ENCODE measurements around the gene TRIM33.

The TRIM33 gene

DNA sequence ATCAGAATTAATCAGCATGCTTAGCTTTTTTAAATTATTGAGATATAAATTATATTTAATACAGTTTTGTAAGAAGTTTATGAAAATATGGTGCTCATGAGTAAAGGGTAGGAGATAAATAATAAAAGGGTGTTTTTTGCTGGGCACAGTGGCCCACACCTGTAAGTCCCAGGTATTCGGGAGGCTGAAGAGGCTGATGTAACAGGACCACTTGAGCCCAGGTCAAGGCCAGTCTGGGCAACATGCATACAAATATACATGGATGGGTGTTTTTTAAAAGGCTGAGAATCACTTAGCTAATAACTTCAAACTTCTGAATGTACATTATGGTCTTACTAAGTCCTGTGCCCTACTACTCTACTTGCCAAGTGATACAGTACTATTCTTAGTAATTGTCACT is 73.2 kb downstream of the TRIM33 start:
- no peak overlapping the region for H3K4me3 ChIP-seq (replicated peaks in 1 of 2; ENCODE audit: low read depth in 2 of 2, low read length in 2 of 2)
- DNase-seq (ENCODE audit: low read depth in 2 of 2) = no peak
- TF ChIP-seq, protein P1, sequence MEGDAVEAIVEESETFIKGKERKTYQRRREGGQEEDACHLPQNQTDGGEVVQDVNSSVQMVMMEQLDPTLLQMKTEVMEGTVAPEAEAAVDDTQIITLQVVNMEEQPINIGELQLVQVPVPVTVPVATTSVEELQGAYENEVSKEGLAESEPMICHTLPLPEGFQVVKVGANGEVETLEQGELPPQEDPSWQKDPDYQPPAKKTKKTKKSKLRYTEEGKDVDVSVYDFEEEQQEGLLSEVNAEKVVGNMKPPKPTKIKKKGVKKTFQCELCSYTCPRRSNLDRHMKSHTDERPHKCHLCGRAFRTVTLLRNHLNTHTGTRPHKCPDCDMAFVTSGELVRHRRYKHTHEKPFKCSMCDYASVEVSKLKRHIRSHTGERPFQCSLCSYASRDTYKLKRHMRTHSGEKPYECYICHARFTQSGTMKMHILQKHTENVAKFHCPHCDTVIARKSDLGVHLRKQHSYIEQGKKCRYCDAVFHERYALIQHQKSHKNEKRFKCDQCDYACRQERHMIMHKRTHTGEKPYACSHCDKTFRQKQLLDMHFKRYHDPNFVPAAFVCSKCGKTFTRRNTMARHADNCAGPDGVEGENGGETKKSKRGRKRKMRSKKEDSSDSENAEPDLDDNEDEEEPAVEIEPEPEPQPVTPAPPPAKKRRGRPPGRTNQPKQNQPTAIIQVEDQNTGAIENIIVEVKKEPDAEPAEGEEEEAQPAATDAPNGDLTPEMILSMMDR (IDR thresholded peaks at IDR 0.05; ENCODE audit: low read depth, low read length) = no peak

DNA sequence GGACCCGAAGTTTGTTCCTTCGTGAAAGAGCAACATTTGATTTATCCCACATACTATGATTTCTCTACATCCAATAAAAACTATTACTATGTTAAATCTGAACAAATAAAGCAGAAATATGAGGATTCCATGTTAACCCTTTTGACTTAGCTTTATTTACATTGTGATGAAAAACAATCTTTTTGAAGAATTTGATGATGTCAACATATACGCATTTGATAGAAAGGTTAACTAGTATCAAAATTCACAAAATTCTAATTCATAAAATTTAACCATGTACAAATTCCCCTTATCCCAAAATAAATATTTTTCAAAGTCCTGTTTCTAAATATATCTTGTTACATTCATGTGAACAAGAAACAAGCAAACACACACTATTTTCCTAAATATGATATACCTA is 74.2 kb downstream of the TRIM33 start:
- DNase-seq (ENCODE audit: low read depth in 2 of 2) = no peak
- TF ChIP-seq, protein P1 (IDR thresholded peaks at IDR 0.05; ENCODE audit: low read depth, low read length) = no peak
- no peak overlapping the region for H3K4me3 ChIP-seq (replicated peaks in 1 of 2; ENCODE audit: low read depth in 2 of 2, low read length in 2 of 2)

DNA sequence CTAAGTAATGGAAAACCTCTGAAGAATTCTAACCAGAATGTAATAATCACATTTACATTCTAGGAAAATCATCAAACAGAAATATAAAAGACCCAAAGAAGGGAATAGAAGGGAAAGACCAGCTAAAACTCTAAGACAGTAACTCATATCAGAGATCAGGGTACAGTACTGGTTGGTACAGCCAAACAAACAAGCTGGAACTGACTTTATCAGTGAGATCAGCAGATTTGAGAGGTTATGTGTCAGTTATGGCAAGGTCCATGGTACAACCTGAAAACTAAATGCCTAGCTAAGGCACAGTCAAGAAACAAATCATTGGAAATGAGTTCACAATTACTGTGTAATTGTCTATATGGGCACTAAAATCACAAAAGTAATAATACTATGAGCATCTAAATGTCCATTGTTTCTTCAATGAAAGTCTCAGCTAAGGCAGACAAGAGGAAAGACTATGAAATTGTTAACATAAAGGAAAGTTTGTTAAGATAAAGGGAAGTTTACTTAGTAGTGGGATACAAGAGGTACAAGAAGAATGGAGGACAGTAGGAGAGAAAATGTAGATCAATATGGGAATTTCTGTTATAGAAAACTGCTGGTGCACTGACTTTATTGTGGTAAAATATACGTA is 75.8 kb downstream of the TRIM33 start:
- H3K4me3 ChIP-seq (replicated peaks in 1 of 2; ENCODE audit: low read depth in 2 of 2, low read length in 2 of 2) = no peak overlapping the region
- no peak for DNase-seq (ENCODE audit: low read depth in 2 of 2)
- TF ChIP-seq, protein P1 (IDR thresholded peaks at IDR 0.05; ENCODE audit: low read depth, low read length) = no peak

DNA sequence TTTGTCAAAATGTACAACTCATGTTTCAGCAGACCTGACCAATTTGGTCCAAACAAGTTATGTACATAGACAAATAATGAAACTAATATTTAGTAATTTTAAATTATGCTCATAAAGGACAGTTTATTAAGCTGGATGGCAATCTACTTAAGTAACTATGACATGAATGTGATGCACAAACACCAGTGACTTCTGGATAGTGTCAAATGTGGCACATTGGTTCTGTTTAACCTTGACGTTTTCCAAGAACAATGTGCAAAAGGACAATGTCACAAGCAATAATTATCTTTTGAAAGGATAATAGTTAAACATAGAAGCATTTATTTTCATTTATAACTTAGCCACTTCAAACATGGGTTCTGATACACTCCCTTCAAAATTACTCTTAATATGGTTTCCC is 80.0 kb downstream of the TRIM33 start:
- TF ChIP-seq, protein P1 (IDR thresholded peaks at IDR 0.05; ENCODE audit: low read depth, low read length) = no peak
- DNase-seq (ENCODE audit: low read depth in 2 of 2) = no peak
- no peak overlapping the region for H3K4me3 ChIP-seq (replicated peaks in 1 of 2; ENCODE audit: low read depth in 2 of 2, low read length in 2 of 2)

DNA sequence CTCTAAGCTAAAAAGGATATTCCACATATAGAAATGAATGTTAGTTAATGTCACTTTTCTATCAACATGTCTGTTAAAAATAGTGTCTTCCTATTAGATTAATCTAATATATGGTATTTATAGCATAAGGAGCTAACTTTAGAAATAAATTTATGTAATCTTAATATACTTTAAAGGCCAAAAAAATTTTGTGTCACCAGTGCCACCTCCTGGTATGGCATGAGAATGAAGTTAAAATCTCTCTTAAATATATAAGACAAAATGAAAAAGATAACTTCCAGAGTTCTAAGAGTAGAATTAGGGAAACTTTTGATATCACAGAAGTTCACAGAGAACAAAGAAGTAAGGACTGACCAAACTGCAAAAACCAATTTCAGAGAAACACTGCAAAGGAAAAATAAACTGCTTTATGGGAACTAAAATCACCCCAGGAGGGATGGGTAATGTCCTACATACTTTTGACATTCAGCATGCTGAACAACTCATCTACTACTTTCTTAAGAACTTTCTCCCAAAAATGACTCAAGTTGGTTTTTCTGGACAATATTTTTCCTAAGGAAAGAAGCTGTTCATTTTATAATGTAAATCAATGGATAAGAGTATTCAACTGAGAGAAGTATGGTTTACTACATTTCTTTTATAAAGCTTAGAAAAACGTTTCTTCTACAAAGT is 82.8 kb downstream of the TRIM33 start:
- DNase-seq (ENCODE audit: low read depth in 2 of 2) = peak; percentile 41 to 47
- TF ChIP-seq, protein P1 (IDR thresholded peaks at IDR 0.05; ENCODE audit: low read depth, low read length) = peak; percentile 42
- H3K4me3 ChIP-seq (replicated peaks in 1 of 2; ENCODE audit: low read depth in 2 of 2, low read length in 2 of 2) = no peak overlapping the region

DNA sequence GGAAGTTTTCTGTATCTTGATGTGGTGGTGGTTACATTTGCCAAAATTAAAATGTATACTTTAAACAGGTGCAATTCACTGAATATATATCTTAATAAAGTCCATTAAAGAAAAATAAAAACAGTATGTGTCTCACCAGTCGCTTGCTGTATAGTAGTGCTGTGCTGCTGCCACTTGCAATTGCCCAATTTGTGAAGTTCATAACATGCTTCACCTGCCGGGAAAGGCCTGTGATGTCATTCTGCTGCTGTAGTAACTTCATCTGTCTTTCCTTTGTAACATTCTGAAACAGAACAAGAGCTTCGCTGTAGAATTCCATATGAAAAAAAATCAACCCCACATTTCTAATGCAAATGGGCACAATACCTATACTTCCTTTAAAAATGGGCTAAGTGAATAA is 83.4 kb downstream of the TRIM33 start:
- H3K4me3 ChIP-seq (replicated peaks in 1 of 2; ENCODE audit: low read depth in 2 of 2, low read length in 2 of 2) = no peak overlapping the region
- DNase-seq (ENCODE audit: low read depth in 2 of 2) = no peak
- TF ChIP-seq, protein P1 (IDR thresholded peaks at IDR 0.05; ENCODE audit: low read depth, low read length) = no peak
